Measurements from ENCODE around the gene R3HDM2.

R3HDM2 gene

GRCh38 chr12:57212701-57213057 is 218.2 kb downstream of the R3HDM2 start:
- DNase-seq: no peak

- no peak for DNase-seq
Measured at GRCh38 chr12:57211791-57212700, 218.8 kb downstream of the R3HDM2 start.

- no peak for DNase-seq
Measured at GRCh38 chr12:57210926-57211692, 219.7 kb downstream of the R3HDM2 start.

GRCh38 chr12:57210461-57210860 is 220.4 kb downstream of the R3HDM2 start:
- DNase-seq: no peak

- no peak for DNase-seq
Measured at GRCh38 chr12:57209916-57210315, 220.9 kb downstream of the R3HDM2 start.

GRCh38 chr12:57208631-57209282 is 222.1 kb downstream of the R3HDM2 start:
- no peak for DNase-seq

- DNase-seq: no peak
Measured at GRCh38 chr12:57207731-57208630, 222.9 kb downstream of the R3HDM2 start.

GRCh38 chr12:57205931-57206330 is 224.9 kb downstream of the R3HDM2 start:
- DNase-seq: no peak

GRCh38 chr12:57205186-57205585 is 225.7 kb downstream of the R3HDM2 start:
- no peak for DNase-seq

- DNase-seq: no peak
Measured at GRCh38 chr12:57204454-57204853, 226.4 kb downstream of the R3HDM2 start.

GRCh38 chr12:57203791-57204190 is 227.1 kb downstream of the R3HDM2 start:
- no peak for DNase-seq

Data from kidney glomerular epithelial cell (primary cell).